Activated CD4-positive, alpha-beta memory T cell treated with anti-CD3 and anti-CD28 coated beads for 36 hours (primary cell): Measurements from ENCODE around the gene NAMPT. TPM values are rescaled to one million over a fixed set of nuclear protein-coding genes. Genes with fewer than 3 reads are reported as not detected.

Source experiments
- CTCF ChIA-PET: fragments of 350-600 bp; sonication (Branson Sonifier 250); formaldehyde crosslinking; loops from one replicate; lab custom pipeline; 2021; ENCODE audit warnings: antibody characterized with exemption, inconsistent platforms; lab: Charles Lee
- POLR2A ChIA-PET: fragments of 350-600 bp; sonication (Branson Sonifier 250); formaldehyde crosslinking; loops from one replicate; lab custom pipeline; 2021; ENCODE audit warnings: antibody characterized with exemption; lab: Charles Lee
- DNase-seq: peaks from one replicate; pipeline ENCODE4 v3.0.0-alpha.2; 2020
- H3K27ac Mint-ChIP-seq: one replicate; pipeline ENCODE4 v1.8.0; 2021; ENCODE audit warnings: mixed read lengths
- H3K27me3 Mint-ChIP-seq: one replicate; pipeline ENCODE4 v1.8.0; 2021; ENCODE audit warnings: mixed read lengths
- H3K36me3 Mint-ChIP-seq: one replicate; pipeline ENCODE4 v1.8.0; 2021; ENCODE audit warnings: mixed read lengths
- H3K4me1 Mint-ChIP-seq: one replicate; pipeline ENCODE4 v1.8.0; 2021; ENCODE audit warnings: low read depth, mixed read lengths
- H3K4me3 Mint-ChIP-seq: one replicate; pipeline ENCODE4 v1.8.0; 2021; ENCODE audit warnings: mild to moderate bottlenecking, mixed read lengths
- H3K9me3 Mint-ChIP-seq: one replicate; pipeline ENCODE4 v1.8.0; 2021; ENCODE audit warnings: mixed read lengths
- intact Hi-C: fragments of 100-400 bp; cut with micrococcal nuclease; formaldehyde crosslinking; loops from one replicate; pipeline ENCODE4 v1.15.1; 2023
- total RNA-seq, 2 experiments: library from RNA; stranded (reverse); gene quantifications; one replicate each; pipeline ENCODE4 v1.2.3, GENCODE V29; 2021

The NAMPT gene
- total RNA-seq, 2 experiments from 2014 or later: 543 to 552 TPM

DNA sequence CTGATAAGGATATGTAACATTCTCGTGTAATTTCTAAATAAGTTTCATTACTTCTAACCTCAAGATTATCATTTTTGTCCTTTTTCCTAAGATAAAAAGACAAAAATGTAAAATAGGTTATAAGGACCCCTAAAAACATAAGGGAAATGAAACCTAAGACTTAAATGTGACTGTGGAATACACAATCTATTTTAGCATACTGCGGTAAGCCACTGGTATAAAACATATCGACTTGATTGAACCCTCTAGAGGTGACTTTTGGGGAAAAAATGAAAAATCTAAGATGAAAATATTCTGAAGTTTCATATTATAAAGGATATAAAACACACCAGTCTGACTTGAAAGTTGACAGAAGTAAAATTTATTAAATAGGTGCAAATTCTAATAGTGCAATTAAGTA lies 1.9 kb downstream of the NAMPT start:
- H3K4me1 Mint-ChIP-seq: peaks cover 58% of the 10 kb centered on the region
- peaks cover 2% of the 10 kb centered on the region for H3K27me3 Mint-ChIP-seq
- peak overlapping the region; percentile 98 for H3K27ac Mint-ChIP-seq
- ChIA-PET POLR2A (interaction anchor here (1.1 kb wide), 1 partner anchor 138 kb away, joined by 3 read pairs; no protein-coding TSS in a partner anchor), CTCF (interaction anchor here (1.3 kb wide), 1 partner anchor 83 kb away, joined by 3 read pairs; no protein-coding TSS in a partner anchor)
- H3K9me3 Mint-ChIP-seq: no peaks in the 10 kb centered on the region
- DNase-seq: no peak
- peak overlapping the region; percentile 90 for H3K4me3 Mint-ChIP-seq
- intact Hi-C loops: loop anchor here (5.0 to 10.0 kb wide), 3 partner anchors 452 to 1338 kb away; partner anchors contain the start of gene KMT2E
- H3K36me3 Mint-ChIP-seq: peaks cover 58% of the 10 kb centered on the region

DNA sequence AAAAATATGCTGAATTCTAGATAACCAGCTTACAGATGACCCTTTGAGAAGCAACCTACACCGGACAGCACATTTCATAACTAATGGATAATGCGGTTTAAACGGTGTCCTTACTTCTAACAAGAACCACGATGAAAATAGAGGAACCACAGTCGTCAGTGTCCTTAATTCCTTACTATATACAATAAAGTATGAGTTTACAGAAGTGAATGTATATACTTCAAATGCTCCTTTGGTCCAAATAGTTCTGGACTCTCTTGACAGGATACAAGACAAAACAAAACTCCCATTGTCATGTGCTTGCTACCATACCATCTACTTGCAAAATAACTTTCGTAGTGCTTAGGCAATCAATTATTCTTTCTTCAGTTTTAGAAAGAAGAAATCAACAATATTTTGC lies 2.4 kb downstream of the NAMPT start:
- Mint-ChIP-seq H3K9me3 (no peaks in the 10 kb centered on the region), H3K27me3 (peaks cover 2% of the 10 kb centered on the region), H3K4me1 (peaks cover 58% of the 10 kb centered on the region), H3K27ac (peak overlapping the region; percentile 98), H3K4me3 (peak overlapping the region; percentile 90), H3K36me3 (peaks cover 60% of the 10 kb centered on the region)
- POLR2A ChIA-PET: interaction anchor here (0.9 to 2.0 kb wide), 8 partner anchors 9 to 143 kb away, joined by 3 to 15 read pairs (median 4); no protein-coding TSS in a partner anchor
- intact Hi-C loops: loop anchor here (5.0 to 10.0 kb wide), 3 partner anchors 452 to 1338 kb away; partner anchors contain the start of gene KMT2E
- CTCF ChIA-PET: interaction anchor here (1.3 kb wide), 1 partner anchor 84 kb away, joined by 3 read pairs; no protein-coding TSS in a partner anchor
- no peak for DNase-seq

DNA sequence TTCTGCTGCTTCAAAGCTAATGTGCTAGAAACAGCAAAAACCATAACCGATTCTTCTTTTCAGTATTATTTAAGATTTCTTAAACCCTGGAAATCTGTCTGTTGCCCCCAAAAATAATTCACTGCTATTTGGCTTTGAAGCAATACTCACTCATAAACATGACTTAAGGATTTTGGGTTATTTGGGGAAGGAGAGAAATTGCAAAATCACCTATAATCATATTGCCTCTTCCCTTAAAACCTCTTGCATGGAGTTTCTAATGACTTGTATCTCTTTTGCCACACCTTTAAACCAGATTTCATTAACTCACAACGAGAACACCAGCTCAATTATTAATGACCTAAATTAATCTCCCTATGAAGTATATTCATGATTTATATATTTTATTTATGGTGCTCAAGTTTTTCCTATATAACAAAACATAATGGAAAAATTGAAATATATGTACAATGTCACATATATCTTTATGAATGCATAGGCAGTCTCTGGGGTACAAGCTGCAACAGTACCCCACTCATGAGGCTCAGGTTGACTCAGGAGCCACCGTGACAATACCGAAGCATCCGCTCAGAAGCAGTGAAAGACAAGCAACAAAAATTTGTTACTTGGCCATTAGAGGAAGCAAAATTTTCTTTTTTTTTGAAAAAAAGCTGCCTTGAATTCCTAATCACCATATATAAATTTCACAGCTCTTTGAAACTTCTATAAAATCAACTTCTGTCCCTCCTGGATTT lies 3.0 kb downstream of the NAMPT start:
- ChIA-PET POLR2A (interaction anchor here (0.9 to 2.0 kb wide), 8 partner anchors 9 to 143 kb away, joined by 3 to 15 read pairs (median 4); no protein-coding TSS in a partner anchor), CTCF (interaction anchor here (1.3 to 1.4 kb wide), 2 partner anchors 84 to 106 kb away, joined by 3 to 5 read pairs; no protein-coding TSS in a partner anchor)
- peak; percentile 49 for DNase-seq
- intact Hi-C loops: loop anchor here (5.0 to 10.0 kb wide), 3 partner anchors 453 to 1337 kb away; partner anchors contain the start of gene KMT2E
- Mint-ChIP-seq H3K9me3 (no peaks in the 10 kb centered on the region), H3K27me3 (peaks cover 2% of the 10 kb centered on the region), H3K4me3 (peak overlapping the region; percentile 90), H3K36me3 (peaks cover 66% of the 10 kb centered on the region), H3K4me1 (peaks cover 59% of the 10 kb centered on the region), H3K27ac (peak overlapping the region; percentile 98)

DNA sequence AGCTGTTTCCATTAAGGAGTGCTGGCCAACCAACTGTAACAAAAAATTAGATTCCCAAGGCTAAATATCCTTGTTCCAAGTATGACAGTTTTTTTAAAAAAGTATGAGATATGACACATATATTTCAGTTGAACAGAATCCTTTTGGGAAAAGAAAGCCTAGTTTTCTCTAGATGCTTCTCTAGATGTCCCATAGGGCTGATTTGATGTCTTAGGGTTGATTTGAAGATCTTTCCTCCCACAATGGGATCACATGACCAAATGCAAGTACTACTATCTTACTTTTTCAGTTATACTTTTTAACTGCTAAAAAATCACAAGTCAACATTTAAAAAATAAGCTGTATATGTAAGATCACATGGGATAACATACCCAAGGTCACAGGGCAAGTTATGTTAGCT lies 3.7 kb downstream of the NAMPT start:
- ChIA-PET POLR2A (interaction anchor here (1.1 to 2.0 kb wide), 5 partner anchors 8 to 144 kb away, joined by 4 to 15 read pairs (median 6); no protein-coding TSS in a partner anchor), CTCF (interaction anchor here (1.4 kb wide), 1 partner anchor 105 kb away, joined by 5 read pairs; no protein-coding TSS in a partner anchor)
- Mint-ChIP-seq H3K4me3 (peak overlapping the region; percentile 90), H3K36me3 (peaks cover 68% of the 10 kb centered on the region), H3K4me1 (peaks cover 58% of the 10 kb centered on the region), H3K27me3 (peaks cover 2% of the 10 kb centered on the region), H3K27ac (peak overlapping the region; percentile 98), H3K9me3 (no peaks in the 10 kb centered on the region)
- intact Hi-C loops: loop anchor here (5.0 to 10.0 kb wide), 3 partner anchors 454 to 1336 kb away; partner anchors contain the start of gene KMT2E
- DNase-seq: no peak

DNA sequence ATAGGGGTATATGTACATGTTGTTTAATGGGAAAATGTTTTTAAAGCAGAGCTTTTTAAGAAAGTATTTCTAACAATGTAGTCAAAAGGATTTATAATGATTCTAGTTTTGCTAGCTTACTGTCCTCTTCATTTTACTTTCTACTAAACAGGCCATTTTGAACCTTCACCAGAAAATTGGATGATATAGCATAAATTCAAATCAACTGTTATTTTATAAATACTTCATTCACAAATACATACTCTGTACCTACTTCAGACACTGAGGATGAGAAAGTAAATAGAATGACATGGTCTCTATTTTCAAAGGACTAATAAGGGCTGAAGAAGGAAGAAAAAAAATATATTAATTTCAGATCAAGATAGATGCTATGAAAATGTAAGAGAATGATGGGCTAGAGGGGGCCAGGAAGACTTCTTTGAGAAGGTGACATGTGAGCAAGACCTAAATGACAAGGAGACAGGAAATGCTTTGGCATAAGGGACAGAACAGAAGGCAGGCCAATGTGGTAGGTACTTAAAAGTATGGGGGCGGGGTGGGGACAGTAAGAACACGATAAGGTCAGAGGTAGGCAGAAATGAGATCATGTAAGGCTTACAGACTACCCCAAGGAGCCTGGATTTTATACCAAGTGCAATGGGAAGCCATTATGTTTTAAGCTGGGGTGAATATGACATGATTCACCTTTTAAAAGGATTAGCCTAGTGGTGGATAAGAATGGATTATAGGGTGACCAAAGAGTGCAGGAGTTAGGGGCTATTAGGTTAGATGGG lies 5.2 kb downstream of the NAMPT start:
- intact Hi-C loops: loop anchor here (1.0 to 10.0 kb wide), 5 partner anchors 24 to 1335 kb away; partner anchors contain the start of gene KMT2E
- ChIA-PET POLR2A (interaction anchor here (0.9 to 3.2 kb wide), 7 partner anchors 10 to 1266 kb away, joined by 3 to 18 read pairs (median 4); partner anchors contain the start of gene KMT2E), CTCF (interaction anchor here (0.6 to 1.5 kb wide), 2 partner anchors 19 to 867 kb away, joined by 3 read pairs; no protein-coding TSS in a partner anchor)
- DNase-seq: peak; percentile 73
- no peaks in the 10 kb centered on the region for H3K27me3 Mint-ChIP-seq
- H3K4me3 Mint-ChIP-seq: peak overlapping the region; percentile 90
- H3K9me3 Mint-ChIP-seq: no peaks in the 10 kb centered on the region
- peak overlapping the region; percentile 98 for H3K27ac Mint-ChIP-seq
- H3K4me1 Mint-ChIP-seq: peaks cover 54% of the 10 kb centered on the region
- peaks cover 75% of the 10 kb centered on the region for H3K36me3 Mint-ChIP-seq

DNA sequence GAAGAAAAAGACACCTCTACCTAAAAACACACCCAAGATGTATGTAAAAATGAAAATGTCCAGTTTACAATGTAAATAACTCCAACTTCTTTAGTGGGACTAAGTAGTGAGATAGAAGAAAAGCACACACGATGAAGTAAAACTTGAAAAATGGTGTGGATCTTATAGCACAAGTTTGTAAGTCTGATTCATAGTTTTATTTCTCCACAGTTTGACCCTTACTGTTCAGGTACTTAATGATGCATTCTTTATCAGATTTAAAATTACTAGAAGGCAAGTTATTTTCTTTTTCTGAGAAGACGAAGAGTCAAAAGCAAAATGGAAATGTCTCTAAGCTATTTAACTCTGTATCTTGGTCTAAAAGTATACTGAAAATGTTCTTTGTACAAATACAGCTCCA lies 6.1 kb downstream of the NAMPT start:
- H3K4me3 Mint-ChIP-seq: peak overlapping the region; percentile 47
- no peaks in the 10 kb centered on the region for H3K9me3 Mint-ChIP-seq
- ChIA-PET CTCF (interaction anchor here (1.1 to 1.5 kb wide), 3 partner anchors 18 to 184 kb away, joined by 3 to 6 read pairs (median 3); no protein-coding TSS in a partner anchor), POLR2A (interaction anchor here (0.8 to 3.2 kb wide), 8 partner anchors 9 to 1265 kb away, joined by 3 to 18 read pairs (median 4); partner anchors contain the start of gene KMT2E)
- H3K27ac Mint-ChIP-seq: peak overlapping the region; percentile 87
- H3K4me1 Mint-ChIP-seq: peaks cover 55% of the 10 kb centered on the region
- intact Hi-C loops: loop anchor here (1.0 kb wide), 1 partner anchor 68 kb away; no protein-coding TSS in a partner anchor
- peaks cover 74% of the 10 kb centered on the region for H3K36me3 Mint-ChIP-seq
- DNase-seq: no peak
- no peaks in the 10 kb centered on the region for H3K27me3 Mint-ChIP-seq

DNA sequence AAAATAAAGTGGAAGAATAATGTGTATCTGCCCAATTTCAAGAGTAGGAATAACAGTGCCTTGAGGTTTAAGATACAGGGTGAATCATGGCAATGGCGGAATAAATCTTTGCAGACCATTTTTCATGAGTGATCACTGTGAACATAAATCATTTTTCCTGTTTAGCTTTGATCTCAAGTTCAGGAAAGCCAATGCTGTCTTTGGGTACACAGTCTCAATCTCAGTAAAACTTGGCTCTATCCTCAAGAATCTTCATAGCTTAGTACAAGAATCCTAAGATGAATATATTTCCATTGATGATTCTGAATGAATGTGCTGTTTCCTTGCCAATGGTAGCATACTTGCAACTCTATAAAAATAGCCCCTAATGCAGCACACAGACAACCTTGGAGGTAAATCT lies 6.8 kb downstream of the NAMPT start:
- Mint-ChIP-seq H3K4me1 (peaks cover 62% of the 10 kb centered on the region), H3K27me3 (no peaks in the 10 kb centered on the region), H3K36me3 (peaks cover 76% of the 10 kb centered on the region), H3K4me3 (peak overlapping the region; percentile 47), H3K9me3 (no peaks in the 10 kb centered on the region), H3K27ac (peak overlapping the region; percentile 87)
- intact Hi-C loops: no loop called here
- CTCF ChIA-PET: interaction anchor here (0.5 to 1.3 kb wide), 4 partner anchors 8 to 381 kb away, joined by 3 to 6 read pairs (median 4); no protein-coding TSS in a partner anchor
- DNase-seq: no peak
- POLR2A ChIA-PET: interaction anchor here (0.6 to 3.2 kb wide), 5 partner anchors 8 to 139 kb away, joined by 3 to 18 read pairs (median 4); no protein-coding TSS in a partner anchor

DNA sequence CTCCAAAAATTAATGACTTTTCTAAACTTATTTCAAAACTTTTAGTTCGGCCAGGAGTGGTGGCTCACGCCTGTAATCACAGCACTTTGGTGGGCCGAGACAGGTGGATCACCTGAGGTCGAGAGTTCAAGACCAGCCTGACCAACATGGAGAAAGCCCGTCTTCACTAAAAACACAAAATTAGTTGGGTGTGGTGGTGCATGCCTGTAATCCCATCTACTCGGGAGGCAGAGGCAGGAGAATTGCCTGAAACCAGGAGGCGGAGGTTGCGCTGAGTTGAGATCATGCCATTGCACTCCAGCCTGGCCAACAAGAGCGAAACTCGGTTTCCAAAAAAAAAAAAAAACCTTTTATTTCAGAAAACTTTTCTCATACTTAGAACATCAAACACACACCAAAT lies 8.3 kb downstream of the NAMPT start:
- CTCF ChIA-PET: no interaction called here
- H3K9me3 Mint-ChIP-seq: no peaks in the 10 kb centered on the region
- intact Hi-C loops: no loop called here
- H3K36me3 Mint-ChIP-seq: peaks cover 70% of the 10 kb centered on the region
- peak overlapping the region; percentile 45 for H3K27ac Mint-ChIP-seq
- H3K4me3 Mint-ChIP-seq: no peak overlapping the region
- DNase-seq: no peak
- POLR2A ChIA-PET: no interaction called here
- peaks cover 56% of the 10 kb centered on the region for H3K4me1 Mint-ChIP-seq
- H3K27me3 Mint-ChIP-seq: no peaks in the 10 kb centered on the region

DNA sequence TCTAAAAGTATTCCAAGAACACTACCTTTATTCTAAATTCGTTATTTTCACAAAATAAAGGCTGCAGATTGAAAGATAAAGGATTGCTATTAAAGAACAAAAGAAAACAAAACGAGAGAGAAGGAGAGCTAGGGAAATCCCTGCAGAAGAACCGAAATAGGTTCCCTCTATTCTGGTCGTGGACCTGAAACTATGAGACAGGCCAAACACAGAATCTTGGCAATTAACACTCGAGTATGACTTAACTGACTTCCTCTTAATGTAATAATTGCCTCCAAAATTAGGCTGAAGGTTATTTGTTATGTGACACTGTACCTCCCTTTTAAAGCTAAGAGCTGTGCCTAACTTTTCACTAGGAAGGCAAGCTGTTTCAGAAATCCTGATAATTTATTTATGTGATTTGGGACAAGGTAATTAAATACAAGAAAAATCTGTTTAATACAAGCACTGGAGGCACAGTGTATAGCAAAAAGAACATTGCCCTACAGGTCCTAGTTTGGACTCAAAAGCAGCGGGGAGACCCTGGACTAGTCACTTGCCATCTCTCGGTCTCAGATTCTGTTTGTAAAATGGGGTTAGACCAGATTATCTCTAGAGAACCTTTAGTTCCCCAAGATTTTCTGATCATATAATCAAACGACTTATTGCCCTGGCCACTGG lies 11.6 kb downstream of the NAMPT start:
- peaks cover 35% of the 10 kb centered on the region for H3K4me1 Mint-ChIP-seq
- H3K9me3 Mint-ChIP-seq: no peaks in the 10 kb centered on the region
- intact Hi-C loops: no loop called here
- H3K4me3 Mint-ChIP-seq: no peak overlapping the region
- no peak for DNase-seq
- CTCF ChIA-PET: interaction anchor here (1.0 to 3.2 kb wide), 3 partner anchors 12 to 189 kb away, joined by 3 to 11 read pairs (median 4); partner anchors contain the start of gene NAMPT
- H3K27ac Mint-ChIP-seq: peak overlapping the region; percentile 13
- no peaks in the 10 kb centered on the region for H3K27me3 Mint-ChIP-seq
- POLR2A ChIA-PET: interaction anchor here (1.0 to 1.7 kb wide), 3 partner anchors 8 to 12 kb away, joined by 3 to 6 read pairs (median 4); partner anchors contain the start of gene NAMPT
- H3K36me3 Mint-ChIP-seq: peaks cover 70% of the 10 kb centered on the region

DNA sequence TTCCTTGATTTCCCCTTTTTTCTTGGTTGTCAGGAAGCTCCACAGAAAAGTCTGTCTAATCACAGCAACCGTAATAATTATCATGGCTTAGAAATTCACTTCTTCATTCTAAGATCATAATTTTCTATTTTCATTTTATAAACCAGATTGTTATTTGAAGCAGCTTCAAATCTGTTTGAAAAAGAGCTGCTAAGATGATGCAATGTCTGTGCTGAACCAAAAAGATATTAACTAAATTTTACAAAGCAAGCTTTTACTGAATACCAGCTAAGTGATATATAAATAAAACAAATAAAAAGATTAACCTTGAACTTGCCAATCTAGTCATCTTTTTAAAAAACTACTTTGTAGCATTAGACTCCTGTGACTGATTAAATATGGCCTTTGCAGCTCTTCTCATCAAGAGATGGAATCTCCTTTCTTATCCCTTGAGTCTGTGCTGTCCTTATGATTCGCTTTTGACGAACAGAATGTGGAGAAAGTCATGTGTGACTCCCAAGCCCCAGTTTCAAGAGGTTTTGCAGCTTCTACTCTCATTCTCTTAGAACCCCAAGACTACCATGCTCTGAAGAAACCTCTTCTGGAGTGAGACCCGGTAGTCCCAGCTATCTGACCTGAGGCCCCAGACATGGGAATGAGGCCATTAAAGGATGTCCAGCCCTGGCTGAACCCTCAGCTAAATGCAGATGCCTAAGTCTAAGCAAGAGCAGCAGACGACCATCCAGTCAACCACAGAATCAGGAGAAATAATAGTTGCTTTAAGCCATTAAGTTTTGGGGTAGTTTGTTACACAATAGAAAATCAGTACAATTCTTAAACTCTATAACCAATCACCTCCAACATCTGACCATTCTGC lies 14.4 kb downstream of the NAMPT start:
- Mint-ChIP-seq H3K27ac (peak overlapping the region; percentile 63), H3K36me3 (peaks cover 71% of the 10 kb centered on the region), H3K4me1 (peaks cover 33% of the 10 kb centered on the region), H3K9me3 (no peaks in the 10 kb centered on the region), H3K4me3 (peak overlapping the region; percentile 3), H3K27me3 (no peaks in the 10 kb centered on the region)
- ChIA-PET CTCF (interaction anchor here (1.0 to 1.3 kb wide), 3 partner anchors 8 to 93 kb away, joined by 3 to 4 read pairs (median 4); no protein-coding TSS in a partner anchor), POLR2A (interaction anchor here (0.9 to 1.9 kb wide), 5 partner anchors 8 to 77 kb away, joined by 3 to 13 read pairs (median 3); partner anchors contain the start of gene NAMPT)
- intact Hi-C loops: no loop called here
- no peak for DNase-seq
